B cell (primary cell): ENCODE data around the gene THSD4. TPM values are rescaled to one million over a fixed set of nuclear protein-coding genes. Genes with fewer than 3 reads are reported as not detected.

Experiments used
- ATAC-seq: fragments of 200-7000 bp; cut with Tn5 transposase; one replicate; pipeline ENCODE4 v1.10.0; 2021; ENCODE audit warnings: low read depth, mild to moderate bottlenecking, moderate number of reproducible peaks, moderate library complexity
- CTCF ChIA-PET: fragments of 350-600 bp; sonication (Branson Sonifier 250); formaldehyde crosslinking; loops from one replicate; lab custom pipeline; 2021; ENCODE audit warnings: antibody characterized with exemption, inconsistent platforms; lab: Charles Lee
- POLR2A ChIA-PET: fragments of 350-600 bp; sonication (Branson Sonifier 250); formaldehyde crosslinking; loops from one replicate; lab custom pipeline; 2021; ENCODE audit warnings: antibody characterized with exemption; lab: Charles Lee
- DNase-seq: peaks from one replicate; pipeline ENCODE4 v3.0.0; 2013
- H2AFZ ChIP-seq: 2 replicates; pipeline ENCODE4 v1.6.1; 2012; ENCODE audit warnings: mild to moderate bottlenecking, low read depth, low read length; ENCODE audit not compliant: insufficient read depth, poor library complexity, severe bottlenecking
- H3K27ac ChIP-seq, 2 donors: 1 replicate in 1 of 2; 2 replicates in 1 of 2; pipeline ENCODE4 v1.5.1; 2012 to 2013; ENCODE audit warnings: low read length in 2 of 2, mild to moderate bottlenecking in 2 of 2, moderate library complexity in 1 of 2
- H3K27me3 ChIP-seq, 4 experiments: fragments of 200-600 bp in 1 of 4; sonication (generic) in 1 of 4; replicated peaks in 1 of 4; 1 replicate in 2 of 4; 2 replicates in 2 of 4; pipeline versions ENCODE4 v1.6.1 to v1.7.0; 2013 to 2016; ENCODE audit warnings: low read length in 3 of 4, mild to moderate bottlenecking in 2 of 4, mixed read lengths in 1 of 4, moderate library complexity in 1 of 4; ENCODE audit not compliant: insufficient read depth in 4 of 4, control insufficient read depth in 3 of 4; ENCODE audit errors: control extremely low read depth in 1 of 4
- H3K36me3 ChIP-seq, 2 experiments: replicated peaks in 1 of 2; 1 replicate in 1 of 2; 2 replicates in 1 of 2; pipeline versions ENCODE4 v1.6.1 to v1.7.1; 2013; ENCODE audit warnings: low read length in 1 of 2; ENCODE audit not compliant: insufficient read depth in 2 of 2, control insufficient read depth in 1 of 2; ENCODE audit errors: control extremely low read depth in 1 of 2, extremely low read depth in 1 of 2
- H3K4me1 ChIP-seq, 2 donors: fragments of 200-600 bp in 1 of 2; sonication (generic) in 1 of 2; 1 replicate in 1 of 2; 2 replicates in 1 of 2; pipeline versions ENCODE4 v1.5.1 to v1.6.1; 2013 to 2017; ENCODE audit warnings: low read length in 2 of 2; ENCODE audit not compliant: control insufficient read depth in 2 of 2, insufficient read depth in 2 of 2
- H3K4me2 ChIP-seq: replicated peaks from 2 replicates; pipeline ENCODE3; 2012; ENCODE audit warnings: mild to moderate bottlenecking, low read depth, low read length; ENCODE audit not compliant: poor library complexity, severe bottlenecking
- H3K4me3 ChIP-seq, 5 experiments: fragments of 200-600 bp in 1 of 5; sonication (generic) in 1 of 5; 1 replicate in 3 of 5; 2 replicates in 2 of 5; pipeline versions ENCODE4 v1.5.1 to v1.7.0; 2011 to 2016; ENCODE audit warnings: low read length in 4 of 5, mild to moderate bottlenecking in 4 of 5, low read depth in 2 of 5, control low read depth in 1 of 5, moderate library complexity in 1 of 5; ENCODE audit not compliant: insufficient read depth in 1 of 5; ENCODE audit errors: control extremely low read depth in 1 of 5, extremely low read depth in 1 of 5
- H3K79me2 ChIP-seq: fragments of 200-600 bp; sonication (generic); one replicate; pipeline ENCODE4 v1.6.0; 2016; ENCODE audit warnings: low read length; ENCODE audit not compliant: control insufficient read depth, insufficient read depth
- H3K9ac ChIP-seq: fragments of 200-600 bp; sonication (generic); 2 replicates; pipeline ENCODE4 v1.6.1; 2017; ENCODE audit warnings: mild to moderate bottlenecking, low read length, moderate library complexity
- H3K9me3 ChIP-seq, 3 donors: one replicate each; pipeline versions ENCODE4 v1.6.1 to v1.7.1; 2013; ENCODE audit warnings: low read length in 2 of 3; ENCODE audit not compliant: control insufficient read depth in 2 of 3, insufficient read depth in 1 of 3; ENCODE audit errors: control extremely low read depth in 1 of 3
- H4K20me1 ChIP-seq: 2 replicates; pipeline ENCODE4 v1.6.0; 2012; ENCODE audit warnings: mild to moderate bottlenecking, low read length; ENCODE audit not compliant: insufficient read depth, control insufficient read depth, poor library complexity, severe bottlenecking
- H3K27ac Mint-ChIP-seq: one replicate; pipeline ENCODE4 v1.8.0; 2021; ENCODE audit warnings: mixed read lengths
- H3K27me3 Mint-ChIP-seq: one replicate; pipeline ENCODE4 v1.8.0; 2021; ENCODE audit warnings: mixed read lengths
- H3K4me1 Mint-ChIP-seq: one replicate; pipeline ENCODE4 v1.8.0; 2021; ENCODE audit warnings: mixed read lengths
- H3K4me3 Mint-ChIP-seq: one replicate; pipeline ENCODE4 v1.8.0; 2021; ENCODE audit warnings: mixed read lengths
- H3K9me3 Mint-ChIP-seq: one replicate; pipeline ENCODE4 v1.8.0; 2022; ENCODE audit warnings: mixed read lengths; ENCODE audit not compliant: insufficient read depth
- EZH2 ChIP-seq: IDR thresholded peaks from 2 replicates; pipeline ENCODE4 v1.6.1; 2012; ENCODE audit warnings: borderline replicate concordance, low read depth, mild to moderate bottlenecking, moderate library complexity, low read length; ENCODE audit not compliant: insufficient read depth, poor library complexity, severe bottlenecking
- WGBS: methylation state at CpG from one replicate; pipeline ENCODE4 v1.1.5; 2013; ENCODE audit warnings: missing lambda C conversion rate; ENCODE audit not compliant: insufficient coverage; 5-methylcytosine and 5-hydroxymethylcytosine counted together
- intact Hi-C: fragments of 100-400 bp; cut with micrococcal nuclease; formaldehyde crosslinking; loops from one replicate; pipeline ENCODE4 v1.10.0; 2022
- polyA plus RNA-seq: library from polyadenylated mRNA; depleted of rRNA; stranded (reverse); fragments of >200 nt; gene quantifications from 2 replicates; pipeline ENCODE4 v1.2.3, GENCODE V29; 2012
- total RNA-seq, 2 donors: library from RNA; stranded (reverse); fragments of 120-200 nt in 1 of 2; gene quantifications; 1 replicate in 1 of 2; 2 replicates in 1 of 2; pipeline versions ENCODE4 v1.2.3 to v1.2.4, GENCODE V29; 2013 to 2022
- TF ChIP-seq, protein P1 (sequence below): fragments of 200-600 bp; IDR thresholded peaks from one replicate; pipeline ENCODE4 v1.8.0; 2022; ENCODE audit warnings: antibody characterized with exemption, mild to moderate bottlenecking

THSD4 gene
- total and polyA plus RNA-seq, 2 donors (not counting 1 experiment from before 2014, with no cell fraction given) = not detected

DNA sequence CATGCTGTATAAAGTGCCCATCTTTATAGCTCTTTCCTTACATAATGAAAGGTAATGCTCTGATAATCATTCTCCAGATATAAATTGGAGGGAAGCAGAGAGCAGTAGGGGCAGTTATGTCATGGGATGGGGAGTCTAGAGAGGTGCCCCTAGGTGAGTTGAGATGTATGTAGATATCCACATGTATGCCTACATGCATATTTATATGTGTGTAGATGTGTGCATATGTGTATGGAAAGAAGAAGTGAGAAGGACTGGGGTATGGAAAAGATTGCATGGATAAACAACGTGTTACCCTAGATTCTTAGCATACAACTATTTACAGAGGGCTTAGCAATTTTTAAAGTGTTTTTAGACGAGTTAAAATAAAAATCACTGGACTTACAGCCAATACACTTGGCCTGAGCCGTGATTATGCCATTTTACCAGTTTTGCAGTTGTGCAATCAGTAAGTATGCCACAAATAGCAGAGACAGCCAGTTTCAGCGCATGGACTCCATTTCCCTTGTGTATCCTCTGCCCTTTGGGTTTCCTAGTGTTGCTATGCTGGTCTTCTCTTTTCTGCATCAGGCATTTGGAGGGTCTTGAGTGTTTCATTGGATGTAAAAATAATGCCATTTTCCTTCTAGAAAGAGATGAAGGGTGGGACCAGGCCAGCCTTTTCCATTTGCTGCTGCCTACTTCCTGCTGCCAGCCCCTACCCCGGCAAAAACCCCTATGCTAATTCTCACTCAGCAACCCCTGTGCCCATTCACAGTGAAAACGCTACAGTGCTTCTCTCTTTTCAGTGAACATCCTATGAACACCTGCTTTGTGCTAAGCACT is 495.7 kb downstream of the THSD4 start:
- ATAC-seq = no peak
- H3K9me3 Mint-ChIP-seq = no peaks in the 10 kb centered on the region
- no peak overlapping the region for H3K4me3 ChIP-seq
- no peak overlapping the region for H2AFZ ChIP-seq
- H3K9ac ChIP-seq = no peak overlapping the region
- no peak for TF ChIP-seq EZH2
- TF ChIP-seq, protein P1, sequence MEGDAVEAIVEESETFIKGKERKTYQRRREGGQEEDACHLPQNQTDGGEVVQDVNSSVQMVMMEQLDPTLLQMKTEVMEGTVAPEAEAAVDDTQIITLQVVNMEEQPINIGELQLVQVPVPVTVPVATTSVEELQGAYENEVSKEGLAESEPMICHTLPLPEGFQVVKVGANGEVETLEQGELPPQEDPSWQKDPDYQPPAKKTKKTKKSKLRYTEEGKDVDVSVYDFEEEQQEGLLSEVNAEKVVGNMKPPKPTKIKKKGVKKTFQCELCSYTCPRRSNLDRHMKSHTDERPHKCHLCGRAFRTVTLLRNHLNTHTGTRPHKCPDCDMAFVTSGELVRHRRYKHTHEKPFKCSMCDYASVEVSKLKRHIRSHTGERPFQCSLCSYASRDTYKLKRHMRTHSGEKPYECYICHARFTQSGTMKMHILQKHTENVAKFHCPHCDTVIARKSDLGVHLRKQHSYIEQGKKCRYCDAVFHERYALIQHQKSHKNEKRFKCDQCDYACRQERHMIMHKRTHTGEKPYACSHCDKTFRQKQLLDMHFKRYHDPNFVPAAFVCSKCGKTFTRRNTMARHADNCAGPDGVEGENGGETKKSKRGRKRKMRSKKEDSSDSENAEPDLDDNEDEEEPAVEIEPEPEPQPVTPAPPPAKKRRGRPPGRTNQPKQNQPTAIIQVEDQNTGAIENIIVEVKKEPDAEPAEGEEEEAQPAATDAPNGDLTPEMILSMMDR = no peak
- H3K27me3 Mint-ChIP-seq = peaks cover 12% of the 10 kb centered on the region
- WGBS = 69% methylated on average over 2 of the region's 6 CpGs
- H3K36me3 ChIP-seq = no peaks in the 10 kb centered on the region
- ChIA-PET POLR2A (no interaction called here), CTCF (no interaction called here)
- H4K20me1 ChIP-seq = no peaks in the 10 kb centered on the region
- no peaks in the 10 kb centered on the region for H3K27me3 ChIP-seq
- no peak for DNase-seq
- no peaks in the 10 kb centered on the region for H3K79me2 ChIP-seq
- no peak overlapping the region for H3K4me3 Mint-ChIP-seq
- no peak overlapping the region for H3K4me2 ChIP-seq
- H3K4me1 Mint-ChIP-seq = no peaks in the 10 kb centered on the region
- intact Hi-C loops = no loop called here
- no peak overlapping the region for H3K27ac Mint-ChIP-seq
- H3K9me3 ChIP-seq = no peaks in the 10 kb centered on the region
- H3K4me1 ChIP-seq = no peaks in the 10 kb centered on the region
- H3K27ac ChIP-seq = no peak overlapping the region
